ENCODE results near the gene HADHB. TPM values are rescaled to one million over a fixed set of nuclear protein-coding genes. Genes with fewer than 3 reads are reported as not detected.

The HADHB gene
- total and polyA plus RNA-seq, 10 of the 15 experiments (the other 5 are each of a cell fraction or from before 2014, with no cell fraction given), result 53.7 to 145 (median 85.5) TPM

DNA sequence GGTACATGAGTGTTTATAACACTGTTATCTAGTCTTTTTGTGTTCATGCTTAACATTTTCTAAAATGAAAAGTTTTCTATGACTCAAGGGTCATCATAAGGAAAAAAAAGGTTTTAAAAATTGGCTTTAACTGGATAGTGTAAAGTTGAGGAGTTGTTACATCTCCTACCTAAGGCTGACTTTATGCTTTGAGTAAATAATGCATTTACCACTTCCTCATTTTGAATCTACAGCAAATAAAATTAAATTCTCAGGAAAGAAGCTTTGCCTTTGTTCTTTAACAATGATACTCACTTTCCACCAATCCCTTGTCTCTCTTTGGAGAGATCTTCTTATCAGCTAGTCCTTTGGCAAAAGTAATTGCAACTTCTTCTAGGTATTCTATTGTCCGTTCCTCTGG, 30.0 kb upstream of the HADHB start:
- Histone ChIP-seq H4K20me1 (ENCODE audit: control insufficient read depth, insufficient read depth) (no peaks in the 10 kb centered on the region), H3K4me1 (ENCODE audit: control insufficient read depth, insufficient read depth, low read length) (no peaks in the 10 kb centered on the region), H3K79me2 (ENCODE audit: control insufficient read depth, insufficient read depth, low read length) (no peaks in the 10 kb centered on the region), H3K4me3 (no peak overlapping the region), H3K27ac (ENCODE audit: control insufficient read depth, insufficient read depth) (no peak overlapping the region), H3K4me2 (ENCODE audit: control insufficient read depth, insufficient read depth) (no peak overlapping the region), H3K36me3 (ENCODE audit: control insufficient read depth in 2 of 2, insufficient read depth in 2 of 2, low read length in 1 of 2) (peaks cover 0 to 3% of the 10 kb centered on the region in 2 experiments; a peak in 2 of 4 replicates), H3K9me3 (replicated peaks; ENCODE audit: control insufficient read depth, insufficient read depth, low read length) (no peaks in the 10 kb centered on the region; the same call in 2 of the 3 replicates), H3K9ac (ENCODE audit: control insufficient read depth, insufficient read depth, low read length) (no peak overlapping the region), H3K27me3 (replicated peaks in 1 of 2; ENCODE audit: control insufficient read depth in 2 of 2, insufficient read depth in 2 of 2, low read length in 1 of 2) (no peaks in the 10 kb centered on the region), H2AFZ (ENCODE audit: control insufficient read depth, low read depth, low read length) (no peak overlapping the region)
- ChIA-PET POLR2A (no interaction called here), CTCF (interaction anchor here (0.8 to 1.7 kb wide), 3 partner anchors 9 to 27 kb away, joined by 3 to 4 read pairs (median 3); no protein-coding TSS in a partner anchor), RAD21 (ENCODE audit: unreplicated experiment) (no interaction called here), SMC1A (ENCODE audit: uncharacterized antibody, unreplicated experiment) (interaction anchor here (1.3 to 2.1 kb wide), 2 partner anchors 14 to 17 kb away, joined by 3 to 5 read pairs; no protein-coding TSS in a partner anchor)
- WGBS (ENCODE audit: insufficient coverage, insufficient replicate concordance, low lambda C conversion rate, missing lambda C conversion rate), result 89% methylated on average over 1 of the region's 1 CpG
- no TSS peak for BruUV-seq (replicated peaks)
- ATAC-seq (no peak), DNase-seq (ENCODE audit: low read depth, low spot score) (no peak), FAIRE-seq (no peak)
- intact Hi-C loops (cut with micrococcal nuclease; ENCODE audit: unreplicated experiment), result no loop called here
- in situ Hi-C loops (cut with MboI), result no loop called here
- TF ChIP-seq, protein P1, sequence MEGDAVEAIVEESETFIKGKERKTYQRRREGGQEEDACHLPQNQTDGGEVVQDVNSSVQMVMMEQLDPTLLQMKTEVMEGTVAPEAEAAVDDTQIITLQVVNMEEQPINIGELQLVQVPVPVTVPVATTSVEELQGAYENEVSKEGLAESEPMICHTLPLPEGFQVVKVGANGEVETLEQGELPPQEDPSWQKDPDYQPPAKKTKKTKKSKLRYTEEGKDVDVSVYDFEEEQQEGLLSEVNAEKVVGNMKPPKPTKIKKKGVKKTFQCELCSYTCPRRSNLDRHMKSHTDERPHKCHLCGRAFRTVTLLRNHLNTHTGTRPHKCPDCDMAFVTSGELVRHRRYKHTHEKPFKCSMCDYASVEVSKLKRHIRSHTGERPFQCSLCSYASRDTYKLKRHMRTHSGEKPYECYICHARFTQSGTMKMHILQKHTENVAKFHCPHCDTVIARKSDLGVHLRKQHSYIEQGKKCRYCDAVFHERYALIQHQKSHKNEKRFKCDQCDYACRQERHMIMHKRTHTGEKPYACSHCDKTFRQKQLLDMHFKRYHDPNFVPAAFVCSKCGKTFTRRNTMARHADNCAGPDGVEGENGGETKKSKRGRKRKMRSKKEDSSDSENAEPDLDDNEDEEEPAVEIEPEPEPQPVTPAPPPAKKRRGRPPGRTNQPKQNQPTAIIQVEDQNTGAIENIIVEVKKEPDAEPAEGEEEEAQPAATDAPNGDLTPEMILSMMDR (IDR thresholded peaks at IDR 0.05 in 2 of 3, conservative IDR thresholded peaks at IDR 0.05 in 1 of 3; ENCODE audit: control insufficient read depth in 2 of 3, extremely low read depth in 1 of 3, insufficient read depth in 1 of 3, low read depth in 3 of 3, low read length in 3 of 3), result no peak
- TF ChIP-seq SPI1 (IDR thresholded peaks at IDR 0.05; ENCODE audit: borderline replicate concordance, insufficient read depth, low read depth, low read length), result peak; percentile 51; the same call in 1 of the 2 replicates

DNA sequence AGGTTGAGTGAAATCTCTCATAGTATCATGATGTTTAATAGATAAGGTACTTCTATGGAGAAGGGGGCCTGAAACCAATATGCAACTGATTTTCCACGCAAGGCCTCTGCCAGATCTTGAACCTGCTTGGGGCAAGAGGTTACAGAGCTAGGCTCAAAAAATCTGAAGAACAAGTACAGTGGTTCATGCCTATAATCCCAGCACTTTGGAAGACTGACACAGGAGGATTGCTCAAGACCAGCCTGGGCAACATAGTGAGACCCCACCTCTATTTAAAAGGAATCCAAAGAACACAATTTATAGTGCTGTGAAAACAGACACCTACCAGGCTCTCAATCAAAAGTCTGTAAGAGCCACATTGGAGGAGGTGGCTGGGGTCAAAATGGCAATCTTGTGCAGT, 28.9 kb upstream of the HADHB start:
- Histone ChIP-seq H3K27ac (ENCODE audit: control insufficient read depth, insufficient read depth) (no peak overlapping the region), H3K79me2 (ENCODE audit: control insufficient read depth, insufficient read depth, low read length) (no peaks in the 10 kb centered on the region), H3K4me3 (no peak overlapping the region), H3K4me2 (ENCODE audit: control insufficient read depth, insufficient read depth) (no peak overlapping the region), H3K9ac (ENCODE audit: control insufficient read depth, insufficient read depth, low read length) (no peak overlapping the region), H4K20me1 (ENCODE audit: control insufficient read depth, insufficient read depth) (no peaks in the 10 kb centered on the region), H3K9me3 (replicated peaks; ENCODE audit: control insufficient read depth, insufficient read depth, low read length) (no peaks in the 10 kb centered on the region; the same call in 2 of the 3 replicates), H3K4me1 (ENCODE audit: control insufficient read depth, insufficient read depth, low read length) (no peaks in the 10 kb centered on the region), H3K27me3 (replicated peaks in 1 of 2; ENCODE audit: control insufficient read depth in 2 of 2, insufficient read depth in 2 of 2, low read length in 1 of 2) (no peaks in the 10 kb centered on the region), H2AFZ (ENCODE audit: control insufficient read depth, low read depth, low read length) (no peak overlapping the region), H3K36me3 (ENCODE audit: control insufficient read depth in 2 of 2, insufficient read depth in 2 of 2, low read length in 1 of 2) (peaks cover 2 to 3% of the 10 kb centered on the region in 2 experiments; a peak in 2 of 4 replicates)
- RAD21 ChIA-PET (ENCODE audit: unreplicated experiment), result no interaction called here
- TF ChIP-seq, protein P2, sequence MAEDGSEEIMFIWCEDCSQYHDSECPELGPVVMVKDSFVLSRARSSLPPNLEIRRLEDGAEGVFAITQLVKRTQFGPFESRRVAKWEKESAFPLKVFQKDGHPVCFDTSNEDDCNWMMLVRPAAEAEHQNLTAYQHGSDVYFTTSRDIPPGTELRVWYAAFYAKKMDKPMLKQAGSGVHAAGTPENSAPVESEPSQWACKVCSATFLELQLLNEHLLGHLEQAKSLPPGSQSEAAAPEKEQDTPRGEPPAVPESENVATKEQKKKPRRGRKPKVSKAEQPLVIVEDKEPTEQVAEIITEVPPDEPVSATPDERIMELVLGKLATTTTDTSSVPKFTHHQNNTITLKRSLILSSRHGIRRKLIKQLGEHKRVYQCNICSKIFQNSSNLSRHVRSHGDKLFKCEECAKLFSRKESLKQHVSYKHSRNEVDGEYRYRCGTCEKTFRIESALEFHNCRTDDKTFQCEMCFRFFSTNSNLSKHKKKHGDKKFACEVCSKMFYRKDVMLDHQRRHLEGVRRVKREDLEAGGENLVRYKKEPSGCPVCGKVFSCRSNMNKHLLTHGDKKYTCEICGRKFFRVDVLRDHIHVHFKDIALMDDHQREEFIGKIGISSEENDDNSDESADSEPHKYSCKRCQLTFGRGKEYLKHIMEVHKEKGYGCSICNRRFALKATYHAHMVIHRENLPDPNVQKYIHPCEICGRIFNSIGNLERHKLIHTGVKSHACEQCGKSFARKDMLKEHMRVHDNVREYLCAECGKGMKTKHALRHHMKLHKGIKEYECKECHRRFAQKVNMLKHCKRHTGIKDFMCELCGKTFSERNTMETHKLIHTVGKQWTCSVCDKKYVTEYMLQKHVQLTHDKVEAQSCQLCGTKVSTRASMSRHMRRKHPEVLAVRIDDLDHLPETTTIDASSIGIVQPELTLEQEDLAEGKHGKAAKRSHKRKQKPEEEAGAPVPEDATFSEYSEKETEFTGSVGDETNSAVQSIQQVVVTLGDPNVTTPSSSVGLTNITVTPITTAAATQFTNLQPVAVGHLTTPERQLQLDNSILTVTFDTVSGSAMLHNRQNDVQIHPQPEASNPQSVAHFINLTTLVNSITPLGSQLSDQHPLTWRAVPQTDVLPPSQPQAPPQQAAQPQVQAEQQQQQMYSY (CRISPR knock-in tag; IDR thresholded peaks at IDR 0.05), result no peak
- TF ChIP-seq NR2F1 (conservative IDR thresholded peaks at IDR 0.05) (no peak), HDAC6 (IDR thresholded peaks at IDR 0.05; ENCODE audit: unreplicated experiment) (no peak), SP1 (IDR thresholded peaks at IDR 0.05; ENCODE audit: low read depth, low read length) (no peak), RELA (IDR thresholded peaks at IDR 0.05; ENCODE audit: borderline replicate concordance, partially characterized antibody) (no peak), POU2F2 (IDR thresholded peaks at IDR 0.05; ENCODE audit: borderline replicate concordance, low read depth, low read length) (no peak), MEF2A (IDR thresholded peaks at IDR 0.05; ENCODE audit: insufficient read depth, low read depth, low read length) (no peak)
- TF ChIP-seq, protein P3, sequence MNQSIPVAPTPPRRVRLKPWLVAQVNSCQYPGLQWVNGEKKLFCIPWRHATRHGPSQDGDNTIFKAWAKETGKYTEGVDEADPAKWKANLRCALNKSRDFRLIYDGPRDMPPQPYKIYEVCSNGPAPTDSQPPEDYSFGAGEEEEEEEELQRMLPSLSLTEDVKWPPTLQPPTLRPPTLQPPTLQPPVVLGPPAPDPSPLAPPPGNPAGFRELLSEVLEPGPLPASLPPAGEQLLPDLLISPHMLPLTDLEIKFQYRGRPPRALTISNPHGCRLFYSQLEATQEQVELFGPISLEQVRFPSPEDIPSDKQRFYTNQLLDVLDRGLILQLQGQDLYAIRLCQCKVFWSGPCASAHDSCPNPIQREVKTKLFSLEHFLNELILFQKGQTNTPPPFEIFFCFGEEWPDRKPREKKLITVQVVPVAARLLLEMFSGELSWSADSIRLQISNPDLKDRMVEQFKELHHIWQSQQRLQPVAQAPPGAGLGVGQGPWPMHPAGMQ (IDR thresholded peaks at IDR 0.05; ENCODE audit: borderline replicate concordance), result no peak
- no peak for ATAC-seq
- SMC1A ChIA-PET (ENCODE audit: uncharacterized antibody, unreplicated experiment), result interaction anchor here (2.1 kb wide), 1 partner anchor 15 kb away, joined by 5 read pairs; no protein-coding TSS in a partner anchor
- CTCF ChIA-PET, result interaction anchor here (1.2 to 1.7 kb wide), 2 partner anchors 8 to 11 kb away, joined by 3 to 4 read pairs; no protein-coding TSS in a partner anchor
- in situ Hi-C loops (cut with MboI) (no loop called here), intact Hi-C loops (cut with micrococcal nuclease; ENCODE audit: unreplicated experiment) (no loop called here)
- DNase-seq (ENCODE audit: low read depth, low spot score), result no peak
- POLR2A ChIA-PET, result no interaction called here
- no peak for FAIRE-seq
- no TSS peak for BruUV-seq (replicated peaks)
- WGBS (ENCODE audit: insufficient coverage, insufficient replicate concordance, low lambda C conversion rate, missing lambda C conversion rate), result 42% methylated on average over 1 of the region's 1 CpG
